PC-3 (cell line): ENCODE measurements around the gene CHMP1B. TPM values are rescaled to one million over a fixed set of nuclear protein-coding genes. Genes with fewer than 3 reads are reported as not detected.

Source experiments
- ATAC-seq: fragments of 200-7000 bp; cut with Tn5 transposase; 2 replicates; pipeline ENCODE4 v1.9.1; 2020; ENCODE audit warnings: mild to moderate bottlenecking, moderate library complexity
- BruUV-seq: library from RNA; stranded (reverse); fragments of 400-500 nt; replicated peaks from 2 replicates; lab custom pipeline; 2021; lab: Mats Ljungman, UMichigan
- CTCF ChIA-PET: fragments of 300-600 bp; sonication (Branson Sonifier 250); formaldehyde crosslinking; loops from one replicate; lab custom pipeline; 2022; ENCODE audit warnings: antibody characterized with exemption; lab: Charles Lee
- POLR2A ChIA-PET: fragments of 300-600 bp; sonication (Branson Sonifier 250); formaldehyde crosslinking; loops from one replicate; lab custom pipeline; 2022; ENCODE audit warnings: antibody characterized with exemption; ENCODE audit not compliant: unreplicated experiment; lab: Charles Lee
- DNase-seq: peaks from one replicate; pipeline ENCODE4 v3.0.0-alpha.2; 2015
- H2AFZ ChIP-seq: fragments of 300-600 bp; sonication (generic); 2 replicates; pipeline ENCODE4 v1.6.0; 2016; ENCODE audit warnings: antibody characterized with exemption, low read length
- H3F3A ChIP-seq: fragments of 300-600 bp; sonication (generic); one replicate; pipeline ENCODE4 v1.6.0; 2017; ENCODE audit warnings: antibody characterized with exemption, low read length, control low read depth, mild to moderate bottlenecking; ENCODE audit not compliant: unreplicated experiment
- H3K27ac ChIP-seq: fragments of 300-600 bp; sonication (generic); 2 replicates; pipeline ENCODE4 v1.5.1; 2016; ENCODE audit warnings: mild to moderate bottlenecking, low read length
- H3K27me3 ChIP-seq: fragments of 300-600 bp; sonication (generic); 2 replicates; pipeline ENCODE4 v1.6.1; 2016; ENCODE audit warnings: low read length, mixed read lengths
- H3K36me3 ChIP-seq: fragments of 300-600 bp; sonication (generic); 2 replicates; pipeline ENCODE4 v1.6.1; 2016; ENCODE audit warnings: low read depth, mixed run types, low read length, mixed read lengths
- H3K4me1 ChIP-seq: fragments of 300-600 bp; sonication (generic); 2 replicates; pipeline ENCODE4 v1.5.1; 2016; ENCODE audit warnings: low read length; ENCODE audit not compliant: insufficient read depth
- H3K4me2 ChIP-seq: fragments of 300-600 bp; sonication (generic); 2 replicates; pipeline ENCODE4 v1.6.0; 2016; ENCODE audit warnings: low read length
- H3K4me3 ChIP-seq: fragments of 300-600 bp; sonication (generic); 2 replicates; pipeline ENCODE4 v1.5.1; 2016; ENCODE audit warnings: mild to moderate bottlenecking, low read length, mixed read lengths
- H3K79me2 ChIP-seq: fragments of 300-600 bp; sonication (generic); 2 replicates; pipeline ENCODE4 v1.6.1; 2017; ENCODE audit warnings: low read length, mixed read lengths
- H3K9ac ChIP-seq: fragments of 300-600 bp; sonication (generic); 2 replicates; pipeline ENCODE4 v1.6.0; 2016; ENCODE audit warnings: mild to moderate bottlenecking, low read length
- H3K9me2 ChIP-seq: fragments of 300-600 bp; sonication (generic); replicated peaks from 2 replicates; pipeline ENCODE4 v1.6.1; 2016; ENCODE audit warnings: mixed run types, low read length, mixed read lengths
- H3K9me3 ChIP-seq: fragments of 300-600 bp; sonication (generic); 2 replicates; pipeline ENCODE4 v1.6.1; 2016; ENCODE audit warnings: low read length, mixed read lengths
- H4K20me1 ChIP-seq: fragments of 300-600 bp; sonication (generic); 2 replicates; pipeline ENCODE4 v1.6.1; 2016; ENCODE audit warnings: low read length, mixed read lengths
- CTCF ChIP-seq: fragments of 300-600 bp; sonication (generic); conservative IDR thresholded peaks from 2 replicates; pipeline ENCODE4 v1.5.1; 2017; ENCODE audit warnings: antibody characterized with exemption, low read depth, mild to moderate bottlenecking, low read length
- EZH2 ChIP-seq: fragments of 300-600 bp; sonication (generic); IDR thresholded peaks from one replicate; pipeline ENCODE4 v1.6.1; 2017; ENCODE audit warnings: antibody characterized with exemption, mild to moderate bottlenecking, low read length; ENCODE audit not compliant: unreplicated experiment
- EZH2phosphoT487 ChIP-seq: fragments of 300-600 bp; sonication (generic); IDR thresholded peaks from 2 replicates; pipeline ENCODE4 v1.6.1; 2018; ENCODE audit warnings: mild to moderate bottlenecking, antibody characterized with exemption, low read length, borderline replicate concordance
- intact Hi-C: fragments of 100-400 bp; cut with micrococcal nuclease; formaldehyde crosslinking; loops from 2 replicates; pipeline ENCODE4 v1.9.0; 2023
- total RNA-seq: library from RNA; depleted of rRNA; stranded (reverse); fragments of >200 nt; gene quantifications from 2 replicates; pipeline ENCODE4 v1.2.3, GENCODE V29; 2014

CHMP1B gene
- total RNA-seq, 1 experiment from 2014 or later, result 81.9 TPM

GRCh38 chr18:11866329-11866728 is 15.1 kb downstream of the CHMP1B start:
- Histone ChIP-seq H3K4me1 (no peaks in the 10 kb centered on the region), H3K27me3 (no peaks in the 10 kb centered on the region), H3F3A (no peaks in the 10 kb centered on the region), H3K9ac (no peak overlapping the region), H3K36me3 (no peaks in the 10 kb centered on the region), H3K9me3 (no peaks in the 10 kb centered on the region), H3K27ac (no peak overlapping the region), H3K9me2 (no peaks in the 10 kb centered on the region), H4K20me1 (no peaks in the 10 kb centered on the region), H3K4me3 (no peak overlapping the region), H2AFZ (no peak overlapping the region), H3K4me2 (no peak overlapping the region), H3K79me2 (no peaks in the 10 kb centered on the region)
- DNase-seq, result no peak
- CTCF ChIA-PET, result no interaction called here
- intact Hi-C loops, result no loop called here
- no TSS peak for BruUV-seq
- POLR2A ChIA-PET, result no interaction called here
- ATAC-seq, result no peak
- TF ChIP-seq EZH2 (no peak), EZH2phosphoT487 (no peak), CTCF (no peak)

GRCh38 chr18:11866764-11867163 is 15.6 kb downstream of the CHMP1B start:
- DNase-seq (no peak), ATAC-seq (no peak)
- H3K9me2 ChIP-seq, result no peaks in the 10 kb centered on the region
- H2AFZ ChIP-seq, result no peak overlapping the region
- no peak overlapping the region for H3K9ac ChIP-seq
- no peaks in the 10 kb centered on the region for H3K79me2 ChIP-seq
- H3K27me3 ChIP-seq, result no peaks in the 10 kb centered on the region
- CTCF ChIA-PET, result no interaction called here
- no TSS peak for BruUV-seq
- POLR2A ChIA-PET, result no interaction called here
- TF ChIP-seq CTCF, result no peak
- TF ChIP-seq EZH2phosphoT487, result no peak
- no peak for TF ChIP-seq EZH2
- H3K4me3 ChIP-seq, result no peak overlapping the region
- no peaks in the 10 kb centered on the region for H3K9me3 ChIP-seq
- H3F3A ChIP-seq, result no peaks in the 10 kb centered on the region
- no peaks in the 10 kb centered on the region for H4K20me1 ChIP-seq
- no peaks in the 10 kb centered on the region for H3K36me3 ChIP-seq
- H3K4me1 ChIP-seq, result peaks cover 2% of the 10 kb centered on the region
- intact Hi-C loops, result no loop called here
- no peak overlapping the region for H3K4me2 ChIP-seq
- no peak overlapping the region for H3K27ac ChIP-seq

- Histone ChIP-seq H3F3A (no peaks in the 10 kb centered on the region), H3K27ac (no peak overlapping the region), H3K36me3 (no peaks in the 10 kb centered on the region), H3K9me2 (no peaks in the 10 kb centered on the region), H3K4me1 (peaks cover 11% of the 10 kb centered on the region), H4K20me1 (no peaks in the 10 kb centered on the region), H3K9ac (no peak overlapping the region), H3K79me2 (no peaks in the 10 kb centered on the region), H3K4me2 (no peak overlapping the region), H3K9me3 (no peaks in the 10 kb centered on the region), H2AFZ (no peak overlapping the region), H3K27me3 (no peaks in the 10 kb centered on the region), H3K4me3 (no peak overlapping the region)
- no peak for TF ChIP-seq EZH2phosphoT487
- TF ChIP-seq CTCF, result no peak
- TF ChIP-seq EZH2, result no peak
- no peak for ATAC-seq
- intact Hi-C loops, result no loop called here
- ChIA-PET CTCF (interaction anchor here (0.7 kb wide), 1 partner anchor 58 kb away, joined by 6 read pairs; no protein-coding TSS in a partner anchor), POLR2A (no interaction called here)
- DNase-seq, result no peak
- no TSS peak for BruUV-seq
Measured at GRCh38 chr18:11868230-11868629, 17.0 kb downstream of the CHMP1B start.
